ENCODE results near the gene RAP1B.
"Not testable (repeated sequence)": the region's sequence is repeated elsewhere in the genome, so short reads cannot be mapped to it uniquely, and the experiment has no call there.

RAP1B gene

GRCh38 chr12:68637439-68637838 is 26.7 kb downstream of the RAP1B start:
- DNase-seq = not testable (repeated sequence)

- no peak for DNase-seq
These were observed 27.5 kb downstream of the RAP1B start for GRCh38 chr12:68638171-68638570.

- no peak for DNase-seq
These were observed 28.2 kb downstream of the RAP1B start for GRCh38 chr12:68638721-68639395.

- no peak for DNase-seq
These were observed 28.7 kb downstream of the RAP1B start for GRCh38 chr12:68639396-68639767.

- peak; percentile 39 for DNase-seq
These were observed 30.4 kb downstream of the RAP1B start for GRCh38 chr12:68641138-68641537.

GRCh38 chr12:68646484-68646883 is 35.8 kb downstream of the RAP1B start:
- DNase-seq = no peak

GRCh38 chr12:68647507-68647906 is 36.8 kb downstream of the RAP1B start:
- DNase-seq = no peak

- no peak for DNase-seq
These were observed 37.5 kb downstream of the RAP1B start for GRCh38 chr12:68648179-68648578.

GRCh38 chr12:68665016-68665569 is 54.4 kb downstream of the RAP1B start:
- DNase-seq = no peak

- DNase-seq = no peak
These were observed 56.6 kb downstream of the RAP1B start for GRCh38 chr12:68667291-68667690.

GRCh38 chr12:68667896-68668295 is 57.2 kb downstream of the RAP1B start:
- DNase-seq = peak; percentile 5

- no peak for DNase-seq
These were observed 60.5 kb downstream of the RAP1B start for GRCh38 chr12:68671179-68671578.

- DNase-seq = peak; percentile 29
These were observed 63.1 kb downstream of the RAP1B start for GRCh38 chr12:68673788-68674187.

- no peak for DNase-seq
These were observed 63.7 kb downstream of the RAP1B start for GRCh38 chr12:68674376-68674775.

GRCh38 chr12:68675101-68675842 is 64.6 kb downstream of the RAP1B start:
- peak; percentile 91 for DNase-seq

- not testable (repeated sequence) for DNase-seq
These were observed 66.2 kb downstream of the RAP1B start for GRCh38 chr12:68676854-68677253.

- no peak for DNase-seq
These were observed 75.5 kb downstream of the RAP1B start for GRCh38 chr12:68686262-68686594.

GRCh38 chr12:68686595-68687521 is 76.2 kb downstream of the RAP1B start, which contains the start of gene NUP107:
Gene NUP107, plus strand, starts transcription at chr12:68686978. Its CDS starts 88 bp downstream, at chr12:68687066.
- DNase-seq = peak; percentile 99

- no peak for DNase-seq
These were observed 84.8 kb downstream of the RAP1B start for GRCh38 chr12:68695454-68695853.

GRCh38 chr12:68699486-68699885 is 88.8 kb downstream of the RAP1B start:
- DNase-seq = no peak
